GM19372 (cell line): Measurements from ENCODE around the gene KIF12.

Experiments
- ATAC-seq: cut with Tn5 transposase; IDR thresholded peaks from one replicate; pipeline ENCODE4 v1.9.1; 2021; ENCODE audit warnings: mild to moderate bottlenecking, low read depth, moderate library complexity; ENCODE audit not compliant: unreplicated experiment

The KIF12 gene

GRCh38 chr9:114124138-114124537, 25.0 kb upstream of the KIF12 start:
- ATAC-seq, result no peak

GRCh38 chr9:114123031-114123977, 24.2 kb upstream of the KIF12 start:
- ATAC-seq, result no peak

- ATAC-seq, result no peak
These were observed 23.3 kb upstream of the KIF12 start for GRCh38 chr9:114122136-114123027.

- no peak for ATAC-seq
These were observed 22.4 kb upstream of the KIF12 start for GRCh38 chr9:114121227-114122135.

- ATAC-seq, result no peak
These were observed 21.3 kb upstream of the KIF12 start for GRCh38 chr9:114120192-114121014.

- ATAC-seq, result no peak
These were observed 20.4 kb upstream of the KIF12 start for GRCh38 chr9:114119242-114120191.

GRCh38 chr9:114117996-114118830, 19.1 kb upstream of the KIF12 start:
- no peak for ATAC-seq

GRCh38 chr9:114117614-114117995, 18.5 kb upstream of the KIF12 start:
- ATAC-seq, result no peak

GRCh38 chr9:114116126-114116747, 17.1 kb upstream of the KIF12 start:
- no peak for ATAC-seq

GRCh38 chr9:114115654-114116125, 16.6 kb upstream of the KIF12 start:
- no peak for ATAC-seq

GRCh38 chr9:114114364-114114763, 15.3 kb upstream of the KIF12 start:
- no peak for ATAC-seq

- ATAC-seq, result no peak
These were observed 13.9 kb upstream of the KIF12 start for GRCh38 chr9:114112778-114113584.

- ATAC-seq, result no peak
These were observed 13.2 kb upstream of the KIF12 start for GRCh38 chr9:114112325-114112724.

GRCh38 chr9:114110180-114110579, 11.1 kb upstream of the KIF12 start:
- ATAC-seq, result no peak

- no peak for ATAC-seq
These were observed 10.0 kb upstream of the KIF12 start for GRCh38 chr9:114109124-114109523.
